ENCODE results near the gene SCMH1.
"Not testable (repeated sequence)": the region's sequence is repeated elsewhere in the genome, so short reads cannot be mapped to it uniquely, and the experiment has no call there.

Gene SCMH1

GRCh38 chr1:41184446-41184845 lies 57.7 kb downstream of the SCMH1 start:
- Histone ChIP-seq H3K27me3 (no peaks in the 10 kb centered on the region), H3K36me3 (no peaks in the 10 kb centered on the region), H3K9me3 (no peaks in the 10 kb centered on the region), H3K4me1 (no peaks in the 10 kb centered on the region), H3K4me3 (ENCODE audit: low read depth, low read length) (no peak overlapping the region)
- TF ChIP-seq, protein P1, sequence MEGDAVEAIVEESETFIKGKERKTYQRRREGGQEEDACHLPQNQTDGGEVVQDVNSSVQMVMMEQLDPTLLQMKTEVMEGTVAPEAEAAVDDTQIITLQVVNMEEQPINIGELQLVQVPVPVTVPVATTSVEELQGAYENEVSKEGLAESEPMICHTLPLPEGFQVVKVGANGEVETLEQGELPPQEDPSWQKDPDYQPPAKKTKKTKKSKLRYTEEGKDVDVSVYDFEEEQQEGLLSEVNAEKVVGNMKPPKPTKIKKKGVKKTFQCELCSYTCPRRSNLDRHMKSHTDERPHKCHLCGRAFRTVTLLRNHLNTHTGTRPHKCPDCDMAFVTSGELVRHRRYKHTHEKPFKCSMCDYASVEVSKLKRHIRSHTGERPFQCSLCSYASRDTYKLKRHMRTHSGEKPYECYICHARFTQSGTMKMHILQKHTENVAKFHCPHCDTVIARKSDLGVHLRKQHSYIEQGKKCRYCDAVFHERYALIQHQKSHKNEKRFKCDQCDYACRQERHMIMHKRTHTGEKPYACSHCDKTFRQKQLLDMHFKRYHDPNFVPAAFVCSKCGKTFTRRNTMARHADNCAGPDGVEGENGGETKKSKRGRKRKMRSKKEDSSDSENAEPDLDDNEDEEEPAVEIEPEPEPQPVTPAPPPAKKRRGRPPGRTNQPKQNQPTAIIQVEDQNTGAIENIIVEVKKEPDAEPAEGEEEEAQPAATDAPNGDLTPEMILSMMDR (IDR thresholded peaks at IDR 0.05; ENCODE audit: low read depth, low read length): no peak
- DNase-seq: no peak

- H3K4me1 ChIP-seq; H3K27me3 ChIP-seq; H3K9me3 ChIP-seq; H3K4me3 ChIP-seq (ENCODE audit: low read depth, low read length); H3K36me3 ChIP-seq; DNase-seq: not testable (repeated sequence)
Measured at GRCh38 chr1:41178230-41178629, 63.9 kb downstream of the SCMH1 start.

DNA sequence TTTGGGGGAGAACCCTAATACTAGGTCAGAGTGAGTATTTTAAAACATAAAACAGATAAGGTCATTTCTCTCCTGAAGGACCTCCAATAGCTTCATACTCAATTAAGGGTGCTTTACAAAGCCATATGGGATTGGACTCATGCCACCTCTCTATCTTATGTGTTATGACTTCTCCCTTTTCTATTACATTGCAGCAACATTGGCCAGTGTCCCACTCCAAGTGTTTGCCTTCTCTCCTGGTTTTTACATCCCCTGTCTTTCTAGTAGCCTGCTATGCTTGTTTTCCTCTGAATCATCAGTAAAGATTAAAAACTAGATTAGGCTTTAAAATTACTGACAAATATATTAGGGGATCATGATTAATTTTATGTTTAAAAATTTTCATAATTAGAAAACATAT lies 66.6 kb downstream of the SCMH1 start:
- no peak for DNase-seq
- no peaks in the 10 kb centered on the region for H3K27me3 ChIP-seq
- H3K4me1 ChIP-seq: no peaks in the 10 kb centered on the region
- no peak overlapping the region for H3K4me3 ChIP-seq (ENCODE audit: low read depth, low read length)
- no peaks in the 10 kb centered on the region for H3K36me3 ChIP-seq
- no peaks in the 10 kb centered on the region for H3K9me3 ChIP-seq
- TF ChIP-seq, protein P1 (IDR thresholded peaks at IDR 0.05; ENCODE audit: low read depth, low read length): no peak

GRCh38 chr1:41174170-41174569 lies 67.9 kb downstream of the SCMH1 start:
- no peaks in the 10 kb centered on the region for H3K4me1 ChIP-seq
- no peak overlapping the region for H3K4me3 ChIP-seq (ENCODE audit: low read depth, low read length)
- no peaks in the 10 kb centered on the region for H3K36me3 ChIP-seq
- TF ChIP-seq, protein P1 (IDR thresholded peaks at IDR 0.05; ENCODE audit: low read depth, low read length): no peak
- H3K9me3 ChIP-seq: no peaks in the 10 kb centered on the region
- no peak for DNase-seq
- H3K27me3 ChIP-seq: no peaks in the 10 kb centered on the region

DNA sequence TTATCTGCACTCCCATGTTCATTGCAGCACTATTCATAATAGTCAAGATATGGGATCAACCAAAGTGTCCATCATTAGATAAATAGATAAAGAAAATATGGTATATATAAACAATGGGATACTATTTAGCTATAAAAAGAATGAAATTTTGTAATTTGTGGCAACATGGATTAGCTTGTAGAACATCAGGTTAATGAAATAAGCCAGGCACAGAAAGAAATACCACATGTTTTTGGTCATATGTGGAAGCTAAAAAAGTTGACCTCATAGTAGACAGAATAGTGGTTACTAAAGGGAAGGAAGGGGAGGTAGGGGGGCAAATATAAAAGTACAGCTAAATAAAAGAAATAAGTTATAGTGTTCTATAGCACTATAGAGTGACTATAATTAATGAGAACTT lies 68.5 kb downstream of the SCMH1 start:
- DNase-seq: no peak
- H3K27me3 ChIP-seq: no peaks in the 10 kb centered on the region
- TF ChIP-seq, protein P1 (IDR thresholded peaks at IDR 0.05; ENCODE audit: low read depth, low read length): no peak
- H3K36me3 ChIP-seq: no peaks in the 10 kb centered on the region
- no peaks in the 10 kb centered on the region for H3K9me3 ChIP-seq
- H3K4me3 ChIP-seq (ENCODE audit: low read depth, low read length): no peak overlapping the region
- H3K4me1 ChIP-seq: no peaks in the 10 kb centered on the region

GRCh38 chr1:41171266-41171874 lies 70.7 kb downstream of the SCMH1 start:
- no peaks in the 10 kb centered on the region for H3K27me3 ChIP-seq
- H3K4me1 ChIP-seq: no peaks in the 10 kb centered on the region
- no peaks in the 10 kb centered on the region for H3K36me3 ChIP-seq
- DNase-seq: no peak
- TF ChIP-seq, protein P1 (IDR thresholded peaks at IDR 0.05; ENCODE audit: low read depth, low read length): no peak
- H3K9me3 ChIP-seq: no peaks in the 10 kb centered on the region
- H3K4me3 ChIP-seq (ENCODE audit: low read depth, low read length): no peak overlapping the region

DNA sequence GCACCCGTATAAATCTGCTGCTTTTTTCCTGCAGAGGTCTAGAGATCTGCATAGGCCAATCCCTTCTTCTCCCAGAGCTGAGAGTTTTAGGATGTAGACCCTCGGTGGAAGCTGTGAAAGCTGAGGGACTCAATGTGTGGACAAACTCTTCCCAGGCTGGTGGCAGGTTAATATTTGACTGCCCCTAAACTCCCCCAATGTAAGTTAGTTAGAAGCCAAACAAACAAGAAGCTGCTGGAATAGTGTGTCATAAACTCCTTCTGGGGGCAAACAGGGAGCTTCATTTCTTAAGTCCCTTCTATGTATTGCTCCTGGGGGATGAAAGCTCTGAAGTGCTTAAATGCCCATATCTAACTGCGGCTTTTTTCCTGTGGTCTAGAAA lies 72.3 kb downstream of the SCMH1 start:
- no peaks in the 10 kb centered on the region for H3K4me1 ChIP-seq
- no peaks in the 10 kb centered on the region for H3K36me3 ChIP-seq
- H3K27me3 ChIP-seq: no peaks in the 10 kb centered on the region
- H3K9me3 ChIP-seq: no peaks in the 10 kb centered on the region
- no peak for DNase-seq
- H3K4me3 ChIP-seq (ENCODE audit: low read depth, low read length): no peak overlapping the region
- TF ChIP-seq, protein P1 (IDR thresholded peaks at IDR 0.05; ENCODE audit: low read depth, low read length): no peak

All from BE2C (cell line).